Measurements from ENCODE around the gene ZAR1L.
"Not testable (repeated sequence)": the region's sequence is repeated elsewhere in the genome, so short reads cannot be mapped to it uniquely, and the experiment has no call there.

Gene ZAR1L, protein sequence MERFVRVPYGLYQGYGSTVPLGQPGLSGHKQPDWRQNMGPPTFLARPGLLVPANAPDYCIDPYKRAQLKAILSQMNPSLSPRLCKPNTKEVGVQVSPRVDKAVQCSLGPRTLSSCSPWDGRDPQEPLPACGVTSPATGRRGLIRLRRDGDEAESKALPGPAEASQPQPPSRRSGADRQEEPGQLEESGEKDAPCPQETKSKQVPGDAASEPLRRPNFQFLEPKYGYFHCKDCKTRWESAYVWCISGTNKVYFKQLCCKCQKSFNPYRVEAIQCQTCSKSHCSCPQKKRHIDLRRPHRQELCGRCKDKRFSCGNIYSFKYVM

DNA sequence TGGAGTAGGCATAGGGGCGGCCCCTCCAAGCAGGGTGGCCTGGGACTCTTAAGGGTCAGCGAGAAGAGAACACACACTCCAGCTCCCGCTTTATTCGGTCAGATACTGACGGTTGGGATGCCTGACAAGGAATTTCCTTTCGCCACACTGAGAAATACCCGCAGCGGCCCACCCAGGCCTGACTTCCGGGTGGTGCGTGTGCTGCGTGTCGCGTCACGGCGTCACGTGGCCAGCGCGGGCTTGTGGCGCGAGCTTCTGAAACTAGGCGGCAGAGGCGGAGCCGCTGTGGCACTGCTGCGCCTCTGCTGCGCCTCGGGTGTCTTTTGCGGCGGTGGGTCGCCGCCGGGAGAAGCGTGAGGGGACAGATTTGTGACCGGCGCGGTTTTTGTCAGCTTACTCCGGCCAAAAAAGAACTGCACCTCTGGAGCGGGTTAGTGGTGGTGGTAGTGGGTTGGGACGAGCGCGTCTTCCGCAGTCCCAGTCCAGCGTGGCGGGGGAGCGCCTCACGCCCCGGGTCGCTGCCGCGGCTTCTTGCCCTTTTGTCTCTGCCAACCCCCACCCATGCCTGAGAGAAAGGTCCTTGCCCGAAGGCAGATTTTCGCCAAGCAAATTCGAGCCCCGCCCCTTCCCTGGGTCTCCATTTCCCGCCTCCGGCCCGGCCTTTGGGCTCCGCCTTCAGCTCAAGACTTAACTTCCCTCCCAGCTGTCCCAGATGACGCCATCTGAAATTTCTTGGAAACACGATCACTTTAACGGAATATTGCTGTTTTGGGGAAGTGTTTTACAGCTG lies at the start of gene ZAR1L, which contains the start of gene BRCA2:
ZAR1L (minus strand) TSS at position 126 of the 790 bp plus-strand sequence. CDS start 3,438 bp downstream, outside the sequence.
BRCA2 (plus strand) TSS at position 271 of the 790 bp plus-strand sequence. CDS start 953 bp downstream, outside the sequence.
- H3K9ac ChIP-seq (ENCODE audit: low read depth in 1 of 2, low read length in 2 of 2), result peak within 1 kb of the TSS; percentile 94 to 95
- no peaks in the 10 kb centered on the region for H3K27me3 ChIP-seq (ENCODE audit: control insufficient read depth in 1 of 2, insufficient read depth in 2 of 2, low read length in 2 of 2)
- peak within 1 kb of the TSS; percentile 95 for H3K27ac ChIP-seq (ENCODE audit: low read depth, low read length)
- H3K4me3 ChIP-seq (ENCODE audit: low read depth in 1 of 2, low read length in 2 of 2), result peak within 1 kb of the TSS; percentile 82 to 99
- H3K4me1 ChIP-seq (ENCODE audit: control insufficient read depth in 1 of 2, insufficient read depth in 2 of 2, low read length in 2 of 2), result peaks cover 0 to 13% of the 10 kb centered on the region in 2 donors
- peaks cover 0 to 3% of the 10 kb centered on the region in 2 donors for H3K36me3 ChIP-seq (ENCODE audit: control insufficient read depth in 1 of 2, insufficient read depth in 2 of 2, low read length in 2 of 2)
- no peaks in the 10 kb centered on the region for H3K9me3 ChIP-seq (ENCODE audit: control insufficient read depth in 1 of 2, low read length in 2 of 2)

DNA sequence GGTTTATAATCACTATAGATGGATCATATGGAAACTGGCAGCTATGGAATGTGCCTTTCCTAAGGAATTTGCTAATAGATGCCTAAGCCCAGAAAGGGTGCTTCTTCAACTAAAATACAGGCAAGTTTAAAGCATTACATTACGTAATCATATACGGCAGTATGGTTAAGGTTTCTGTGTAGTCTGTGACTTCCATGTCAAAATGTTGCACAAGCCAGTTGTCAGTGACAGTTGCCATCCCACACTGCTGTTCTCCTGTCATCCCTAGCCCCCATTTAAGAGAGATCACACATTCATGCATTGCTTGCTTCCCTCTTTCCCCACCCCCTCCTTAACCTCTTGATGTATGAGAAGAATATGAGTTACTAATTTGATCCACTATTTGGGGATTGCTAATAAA lies 47.4 kb upstream of the ZAR1L start:
- H3K9ac ChIP-seq (ENCODE audit: low read depth in 1 of 2, low read length in 2 of 2), result no peak overlapping the region
- H3K27ac ChIP-seq (ENCODE audit: low read depth, low read length), result no peak overlapping the region
- H3K4me3 ChIP-seq (ENCODE audit: low read depth in 1 of 2, low read length in 2 of 2), result no peak overlapping the region

DNA sequence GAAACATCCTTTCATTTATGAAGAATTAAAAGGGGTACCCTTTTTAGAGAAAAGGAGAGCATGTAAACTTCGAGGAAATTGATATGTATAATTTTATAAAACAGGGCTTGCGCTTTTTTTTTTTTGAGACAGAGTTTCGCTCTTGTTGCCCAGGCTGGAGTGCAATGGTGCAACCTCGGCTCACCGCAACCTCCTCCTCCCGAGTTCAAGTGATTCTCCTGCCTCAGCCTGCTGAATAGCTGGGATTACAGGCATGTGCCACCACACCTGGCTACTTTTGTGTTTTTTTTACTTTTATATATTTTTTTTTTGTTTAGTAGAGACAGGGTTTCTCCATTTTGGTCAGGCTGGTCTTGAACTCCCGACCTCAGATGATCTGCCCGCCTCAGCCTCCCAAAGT lies 40.8 kb upstream of the ZAR1L start:
- H3K9me3 ChIP-seq (ENCODE audit: control insufficient read depth in 1 of 2, low read length in 2 of 2); H3K27ac ChIP-seq (ENCODE audit: low read depth, low read length); H3K36me3 ChIP-seq (ENCODE audit: control insufficient read depth in 1 of 2, insufficient read depth in 2 of 2, low read length in 2 of 2); H3K4me1 ChIP-seq (ENCODE audit: control insufficient read depth in 1 of 2, insufficient read depth in 2 of 2, low read length in 2 of 2); H3K27me3 ChIP-seq (ENCODE audit: control insufficient read depth in 1 of 2, insufficient read depth in 2 of 2, low read length in 2 of 2); H3K4me3 ChIP-seq (ENCODE audit: low read depth in 1 of 2, low read length in 2 of 2); H3K9ac ChIP-seq (ENCODE audit: low read depth in 1 of 2, low read length in 2 of 2): not testable (repeated sequence)

More for the DNA sequence above, 47.4 kb upstream of the ZAR1L start:
- Histone ChIP-seq H3K9me3 (ENCODE audit: control insufficient read depth in 1 of 2, low read length in 2 of 2) (no peaks in the 10 kb centered on the region), H3K27me3 (ENCODE audit: control insufficient read depth in 1 of 2, insufficient read depth in 2 of 2, low read length in 2 of 2) (no peaks in the 10 kb centered on the region), H3K36me3 (ENCODE audit: control insufficient read depth in 1 of 2, insufficient read depth in 2 of 2, low read length in 2 of 2) (no peaks in the 10 kb centered on the region), H3K4me1 (ENCODE audit: control insufficient read depth in 1 of 2, insufficient read depth in 2 of 2, low read length in 2 of 2) (no peaks in the 10 kb centered on the region)

DNA sequence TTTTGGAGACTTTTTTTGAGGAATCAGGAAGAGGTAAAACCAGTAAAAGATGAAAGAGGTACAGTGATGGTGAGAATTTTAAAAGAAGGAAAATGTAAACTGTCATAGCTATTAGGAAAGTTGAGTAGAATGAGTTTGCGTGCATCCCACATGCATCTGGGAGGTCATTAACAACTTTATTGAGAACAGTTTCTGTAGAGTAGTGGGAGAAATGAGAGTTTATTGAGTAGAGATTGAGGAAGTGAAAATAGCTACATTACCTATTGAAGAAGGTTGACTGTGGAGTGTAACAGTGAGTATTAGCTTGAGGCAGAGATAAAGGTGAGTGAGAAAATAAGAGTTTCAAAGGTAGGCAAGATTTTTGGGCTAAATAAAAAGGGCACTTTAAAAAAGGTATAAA lies 38.9 kb upstream of the ZAR1L start:
- no peak overlapping the region for H3K27ac ChIP-seq (ENCODE audit: low read depth, low read length)
- no peaks in the 10 kb centered on the region for H3K9me3 ChIP-seq (ENCODE audit: control insufficient read depth in 1 of 2, low read length in 2 of 2)
- H3K4me3 ChIP-seq (ENCODE audit: low read depth in 1 of 2, low read length in 2 of 2), result no peak overlapping the region
- no peaks in the 10 kb centered on the region for H3K27me3 ChIP-seq (ENCODE audit: control insufficient read depth in 1 of 2, insufficient read depth in 2 of 2, low read length in 2 of 2)
- no peak overlapping the region for H3K9ac ChIP-seq (ENCODE audit: low read depth in 1 of 2, low read length in 2 of 2)
- peaks cover 0 to 6% of the 10 kb centered on the region in 2 donors for H3K36me3 ChIP-seq (ENCODE audit: control insufficient read depth in 1 of 2, insufficient read depth in 2 of 2, low read length in 2 of 2)
- H3K4me1 ChIP-seq (ENCODE audit: control insufficient read depth in 1 of 2, insufficient read depth in 2 of 2, low read length in 2 of 2), result no peaks in the 10 kb centered on the region

DNA sequence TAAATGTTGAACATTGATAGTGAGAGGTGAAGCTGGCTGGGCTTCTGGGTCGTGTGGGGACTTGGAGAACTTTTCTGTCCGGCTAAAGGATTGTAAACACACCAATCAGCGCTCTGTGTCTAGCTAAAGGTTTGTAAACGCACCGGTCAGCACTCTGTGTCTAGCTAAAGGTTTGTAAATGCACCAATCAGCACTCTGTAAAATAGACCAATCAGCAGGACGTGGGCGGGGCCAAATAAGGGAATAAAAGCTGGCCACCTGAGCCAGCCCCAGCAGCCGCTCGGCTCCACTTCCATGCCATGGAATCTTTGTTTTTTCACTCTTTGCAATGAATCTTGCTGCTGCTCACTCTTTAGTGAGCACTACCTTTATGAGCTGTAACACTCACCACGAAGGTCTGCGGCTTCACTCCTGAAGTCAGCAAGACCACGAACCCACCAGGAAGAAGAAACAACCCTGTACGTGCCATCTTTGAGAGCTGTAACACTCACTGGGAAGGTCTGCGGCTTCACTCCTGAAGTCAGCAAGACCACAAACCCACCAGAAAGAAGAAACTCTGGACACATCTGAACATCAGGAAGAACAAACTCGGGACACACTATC lies 35.8 kb upstream of the ZAR1L start:
- not testable (repeated sequence) for H3K9ac ChIP-seq (ENCODE audit: low read depth in 1 of 2, low read length in 2 of 2); H3K27me3 ChIP-seq (ENCODE audit: control insufficient read depth in 1 of 2, insufficient read depth in 2 of 2, low read length in 2 of 2); H3K36me3 ChIP-seq (ENCODE audit: control insufficient read depth in 1 of 2, insufficient read depth in 2 of 2, low read length in 2 of 2); H3K4me3 ChIP-seq (ENCODE audit: low read depth in 1 of 2, low read length in 2 of 2); H3K9me3 ChIP-seq (ENCODE audit: control insufficient read depth in 1 of 2, low read length in 2 of 2); H3K4me1 ChIP-seq (ENCODE audit: control insufficient read depth in 1 of 2, insufficient read depth in 2 of 2, low read length in 2 of 2); H3K27ac ChIP-seq (ENCODE audit: low read depth, low read length)

DNA sequence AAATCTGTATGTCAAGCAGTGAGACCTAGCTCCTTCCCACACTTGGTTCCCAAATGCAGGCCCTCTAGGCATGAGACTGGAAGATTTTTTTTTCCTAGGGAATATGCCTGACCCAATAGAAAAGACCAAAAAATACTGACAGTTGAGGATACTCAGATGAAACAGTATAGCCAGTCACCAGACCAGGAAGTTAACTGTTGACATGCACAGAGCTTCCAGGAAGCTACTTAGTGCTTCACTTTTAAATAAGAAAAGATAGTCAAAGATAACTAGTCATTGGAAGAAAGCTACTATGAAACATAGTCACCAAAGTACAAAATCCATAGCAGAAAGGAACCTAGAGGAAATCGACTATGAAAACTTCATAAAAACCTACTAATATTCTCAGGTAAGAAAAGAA lies 32.5 kb upstream of the ZAR1L start:
- Histone ChIP-seq H3K4me1 (ENCODE audit: control insufficient read depth in 1 of 2, insufficient read depth in 2 of 2, low read length in 2 of 2) (no peaks in the 10 kb centered on the region), H3K4me3 (ENCODE audit: low read depth in 1 of 2, low read length in 2 of 2) (no peak overlapping the region), H3K9ac (ENCODE audit: low read depth in 1 of 2, low read length in 2 of 2) (no peak overlapping the region), H3K27me3 (ENCODE audit: control insufficient read depth in 1 of 2, insufficient read depth in 2 of 2, low read length in 2 of 2) (no peaks in the 10 kb centered on the region), H3K9me3 (ENCODE audit: control insufficient read depth in 1 of 2, low read length in 2 of 2) (no peaks in the 10 kb centered on the region), H3K27ac (ENCODE audit: low read depth, low read length) (no peak overlapping the region), H3K36me3 (ENCODE audit: control insufficient read depth in 1 of 2, insufficient read depth in 2 of 2, low read length in 2 of 2) (peaks cover 0 to 4% of the 10 kb centered on the region in 2 donors)

DNA sequence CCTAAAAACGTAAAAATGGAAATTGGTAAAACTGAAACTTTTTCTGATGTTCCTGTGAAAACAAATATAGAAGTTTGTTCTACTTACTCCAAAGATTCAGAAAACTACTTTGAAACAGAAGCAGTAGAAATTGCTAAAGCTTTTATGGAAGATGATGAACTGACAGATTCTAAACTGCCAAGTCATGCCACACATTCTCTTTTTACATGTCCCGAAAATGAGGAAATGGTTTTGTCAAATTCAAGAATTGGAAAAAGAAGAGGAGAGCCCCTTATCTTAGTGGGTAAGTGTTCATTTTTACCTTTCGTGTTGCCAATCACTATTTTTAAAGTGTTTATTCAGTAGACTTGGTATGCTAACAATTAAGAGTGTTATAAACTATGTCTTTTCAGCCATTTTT lies 25.8 kb upstream of the ZAR1L start:
- Histone ChIP-seq H3K9ac (ENCODE audit: low read depth in 1 of 2, low read length in 2 of 2) (no peak overlapping the region), H3K27ac (ENCODE audit: low read depth, low read length) (no peak overlapping the region), H3K9me3 (ENCODE audit: control insufficient read depth in 1 of 2, low read length in 2 of 2) (no peaks in the 10 kb centered on the region), H3K4me1 (ENCODE audit: control insufficient read depth in 1 of 2, insufficient read depth in 2 of 2, low read length in 2 of 2) (no peaks in the 10 kb centered on the region), H3K36me3 (ENCODE audit: control insufficient read depth in 1 of 2, insufficient read depth in 2 of 2, low read length in 2 of 2) (no peaks in the 10 kb centered on the region), H3K4me3 (ENCODE audit: low read depth in 1 of 2, low read length in 2 of 2) (no peak overlapping the region), H3K27me3 (ENCODE audit: control insufficient read depth in 1 of 2, insufficient read depth in 2 of 2, low read length in 2 of 2) (no peaks in the 10 kb centered on the region)

DNA sequence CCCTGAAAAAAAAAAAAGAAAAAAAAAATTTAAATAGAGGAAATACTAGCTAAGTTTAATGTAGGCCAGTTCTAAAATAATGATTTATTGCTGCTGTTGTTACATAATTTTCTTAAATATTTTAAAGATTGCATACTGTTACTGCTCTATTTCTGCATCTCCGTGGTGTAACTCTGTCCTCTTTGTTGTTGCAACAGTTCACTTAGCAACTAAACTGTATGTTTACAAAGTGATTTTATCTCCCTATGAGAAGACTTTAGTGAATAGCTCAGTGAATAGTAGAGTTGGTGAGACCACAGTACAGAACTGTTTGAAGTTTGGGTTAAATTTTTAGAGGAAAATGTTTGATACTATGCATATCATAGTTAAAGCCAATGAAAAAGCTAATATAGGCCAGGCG lies 19.5 kb upstream of the ZAR1L start:
- Histone ChIP-seq H3K9ac (ENCODE audit: low read depth in 1 of 2, low read length in 2 of 2) (no peak overlapping the region), H3K36me3 (ENCODE audit: control insufficient read depth in 1 of 2, insufficient read depth in 2 of 2, low read length in 2 of 2) (peaks cover 0 to 3% of the 10 kb centered on the region in 2 donors), H3K4me3 (ENCODE audit: low read depth in 1 of 2, low read length in 2 of 2) (no peak overlapping the region), H3K4me1 (ENCODE audit: control insufficient read depth in 1 of 2, insufficient read depth in 2 of 2, low read length in 2 of 2) (no peaks in the 10 kb centered on the region), H3K27me3 (ENCODE audit: control insufficient read depth in 1 of 2, insufficient read depth in 2 of 2, low read length in 2 of 2) (no peaks in the 10 kb centered on the region), H3K9me3 (ENCODE audit: control insufficient read depth in 1 of 2, low read length in 2 of 2) (no peaks in the 10 kb centered on the region), H3K27ac (ENCODE audit: low read depth, low read length) (no peak overlapping the region)

DNA sequence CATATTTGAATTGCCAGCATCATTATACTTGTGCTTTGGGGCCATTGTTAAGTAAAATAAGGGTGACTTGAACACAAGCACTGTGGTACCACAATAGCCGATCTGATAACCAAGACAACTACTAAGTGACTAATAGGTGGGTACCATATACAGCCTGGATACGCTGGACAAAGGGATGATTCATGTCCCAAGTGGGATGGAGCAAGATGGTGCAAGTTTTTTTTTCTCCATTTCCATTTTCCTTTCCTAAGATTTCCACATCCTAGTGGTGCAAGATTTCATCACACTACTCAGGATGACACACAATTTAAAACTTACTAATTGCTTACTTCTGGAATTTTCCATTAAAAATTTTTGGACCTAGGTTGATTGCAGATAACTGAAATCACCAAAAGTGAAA lies 15.3 kb upstream of the ZAR1L start:
- Histone ChIP-seq H3K9me3 (ENCODE audit: control insufficient read depth in 1 of 2, low read length in 2 of 2) (no peaks in the 10 kb centered on the region), H3K36me3 (ENCODE audit: control insufficient read depth in 1 of 2, insufficient read depth in 2 of 2, low read length in 2 of 2) (peaks cover 0 to 3% of the 10 kb centered on the region in 2 donors), H3K9ac (ENCODE audit: low read depth in 1 of 2, low read length in 2 of 2) (no peak overlapping the region), H3K27me3 (ENCODE audit: control insufficient read depth in 1 of 2, insufficient read depth in 2 of 2, low read length in 2 of 2) (no peaks in the 10 kb centered on the region), H3K4me3 (ENCODE audit: low read depth in 1 of 2, low read length in 2 of 2) (no peak overlapping the region), H3K27ac (ENCODE audit: low read depth, low read length) (no peak overlapping the region), H3K4me1 (ENCODE audit: control insufficient read depth in 1 of 2, insufficient read depth in 2 of 2, low read length in 2 of 2) (no peaks in the 10 kb centered on the region)

DNA sequence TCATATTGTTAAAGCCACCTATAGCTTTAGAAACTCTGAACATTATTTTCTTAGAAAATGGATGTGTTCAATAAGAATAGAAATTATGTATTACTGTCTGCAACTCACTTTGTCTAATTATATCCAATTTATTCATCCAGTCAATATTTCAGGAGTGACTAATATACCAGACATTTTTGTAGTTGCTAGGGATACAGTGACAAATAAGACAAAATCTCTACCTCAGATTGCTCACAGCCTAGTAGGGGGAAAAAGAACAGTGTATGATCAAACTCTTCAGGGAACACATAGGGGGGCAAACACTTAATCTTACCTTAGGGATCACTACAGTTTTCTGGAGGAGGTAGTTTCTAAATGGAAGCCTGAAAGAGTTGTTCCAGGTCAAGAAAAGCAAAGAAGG lies 8.7 kb upstream of the ZAR1L start:
- Histone ChIP-seq H3K4me3 (ENCODE audit: low read depth in 1 of 2, low read length in 2 of 2) (no peak overlapping the region), H3K9me3 (ENCODE audit: control insufficient read depth in 1 of 2, low read length in 2 of 2) (no peaks in the 10 kb centered on the region), H3K9ac (ENCODE audit: low read depth in 1 of 2, low read length in 2 of 2) (no peak overlapping the region), H3K4me1 (ENCODE audit: control insufficient read depth in 1 of 2, insufficient read depth in 2 of 2, low read length in 2 of 2) (no peaks in the 10 kb centered on the region), H3K27me3 (ENCODE audit: control insufficient read depth in 1 of 2, insufficient read depth in 2 of 2, low read length in 2 of 2) (no peaks in the 10 kb centered on the region), H3K27ac (ENCODE audit: low read depth, low read length) (no peak overlapping the region), H3K36me3 (ENCODE audit: control insufficient read depth in 1 of 2, insufficient read depth in 2 of 2, low read length in 2 of 2) (peaks cover 0 to 3% of the 10 kb centered on the region in 2 donors)
